ENCODE results near the gene SCTR. TPM values are rescaled to one million over a fixed set of nuclear protein-coding genes. Genes with fewer than 3 reads are reported as not detected.
A peak's percentile ranks its signal among the peaks of the same experiment; 100 is the strongest.

SCTR gene
- total and polyA plus RNA-seq, 2 of the 13 experiments (the other 11 are each of a cell fraction or from before 2014, with no cell fraction given): not detected

GRCh38 chr2:119431976-119432850 is 92.1 kb downstream of the SCTR start (continued):
- TF ChIP-seq SIN3A (IDR thresholded peaks at IDR 0.05; ENCODE audit: borderline replicate concordance, low read depth, low read length): 0 out of 2 replicates have a peak, but pooled peaks have one; percentile 2
- TF ChIP-seq ZNF83 (CRISPR knock-in tag; IDR thresholded peaks at IDR 0.05; ENCODE audit: borderline replicate concordance): no peak
- TF ChIP-seq CSRNP1 (CRISPR knock-in tag; IDR thresholded peaks at IDR 0.05): peak; percentile 29; the same call in 1 of the 2 replicates
- TF ChIP-seq GATAD2A (CRISPR knock-in tag; IDR thresholded peaks at IDR 0.05): no peak
- TF ChIP-seq ZNF383 (CRISPR knock-in tag; IDR thresholded peaks at IDR 0.05; ENCODE audit: borderline replicate concordance): no peak
- TF ChIP-seq ZNF761 (CRISPR knock-in tag; conservative IDR thresholded peaks at IDR 0.05): no peak; the same call in 1 of the 2 replicates
- TF ChIP-seq ZNF350 (CRISPR knock-in tag; IDR thresholded peaks at IDR 0.05; ENCODE audit: borderline replicate concordance, low read depth): peak; percentile 69; the same call in 1 of the 2 replicates
- no peak for TF ChIP-seq ZMYM2 (CRISPR knock-in tag; IDR thresholded peaks at IDR 0.05)
- TF ChIP-seq ESRRA (CRISPR knock-in tag; IDR thresholded peaks at IDR 0.05; ENCODE audit: low read depth): no peak; the same call in 1 of the 2 replicates
- TF ChIP-seq ZSCAN22 (CRISPR knock-in tag; IDR thresholded peaks at IDR 0.05): no peak
- no peak for TF ChIP-seq ZNF496 (CRISPR knock-in tag; IDR thresholded peaks at IDR 0.05; ENCODE audit: insufficient replicate concordance)
- TF ChIP-seq ZNF546 (CRISPR knock-in tag; conservative IDR thresholded peaks at IDR 0.05): no peak
- no peak for TF ChIP-seq HNRNPUL1 (IDR thresholded peaks at IDR 0.05; ENCODE audit: low read depth, low read length)
- TF ChIP-seq ZBTB4 (CRISPR knock-in tag; IDR thresholded peaks at IDR 0.05; ENCODE audit: borderline replicate concordance): no peak
- 0 out of 2 replicates have a peak, but pooled peaks have one; percentile 55 for TF ChIP-seq ARID2 (CRISPR knock-in tag; IDR thresholded peaks at IDR 0.05; ENCODE audit: borderline replicate concordance)
- TF ChIP-seq ZFP37 (CRISPR knock-in tag; IDR thresholded peaks at IDR 0.05; ENCODE audit: borderline replicate concordance): no peak
- TF ChIP-seq ZSCAN9 (CRISPR knock-in tag; IDR thresholded peaks at IDR 0.05; ENCODE audit: borderline replicate concordance): no peak
- 0 out of 2 replicates have a peak, but pooled peaks have one; percentile 68 for TF ChIP-seq ZNF138 (CRISPR knock-in tag; IDR thresholded peaks at IDR 0.05; ENCODE audit: low read depth)
- no peak for TF ChIP-seq XBP1 (CRISPR knock-in tag; IDR thresholded peaks at IDR 0.05)
- TF ChIP-seq, protein P1, sequence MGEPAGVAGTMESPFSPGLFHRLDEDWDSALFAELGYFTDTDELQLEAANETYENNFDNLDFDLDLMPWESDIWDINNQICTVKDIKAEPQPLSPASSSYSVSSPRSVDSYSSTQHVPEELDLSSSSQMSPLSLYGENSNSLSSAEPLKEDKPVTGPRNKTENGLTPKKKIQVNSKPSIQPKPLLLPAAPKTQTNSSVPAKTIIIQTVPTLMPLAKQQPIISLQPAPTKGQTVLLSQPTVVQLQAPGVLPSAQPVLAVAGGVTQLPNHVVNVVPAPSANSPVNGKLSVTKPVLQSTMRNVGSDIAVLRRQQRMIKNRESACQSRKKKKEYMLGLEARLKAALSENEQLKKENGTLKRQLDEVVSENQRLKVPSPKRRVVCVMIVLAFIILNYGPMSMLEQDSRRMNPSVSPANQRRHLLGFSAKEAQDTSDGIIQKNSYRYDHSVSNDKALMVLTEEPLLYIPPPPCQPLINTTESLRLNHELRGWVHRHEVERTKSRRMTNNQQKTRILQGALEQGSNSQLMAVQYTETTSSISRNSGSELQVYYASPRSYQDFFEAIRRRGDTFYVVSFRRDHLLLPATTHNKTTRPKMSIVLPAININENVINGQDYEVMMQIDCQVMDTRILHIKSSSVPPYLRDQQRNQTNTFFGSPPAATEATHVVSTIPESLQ (CRISPR knock-in tag; conservative IDR thresholded peaks at IDR 0.05): no peak
- 0 out of 2 replicates have a peak, but pooled peaks have one; percentile 32 for TF ChIP-seq ZBTB8A (CRISPR knock-in tag; IDR thresholded peaks at IDR 0.05; ENCODE audit: borderline replicate concordance, low read depth)
- no peak for TF ChIP-seq ZNF766 (CRISPR knock-in tag; IDR thresholded peaks at IDR 0.05; ENCODE audit: borderline replicate concordance)
- no peak for TF ChIP-seq KAT8 (CRISPR knock-in tag; IDR thresholded peaks at IDR 0.05)
